ENCODE data around the gene SEMA3B. TPM values are rescaled to one million over a fixed set of nuclear protein-coding genes. Genes with fewer than 3 reads are reported as not detected.
"Not testable (repeated sequence)": the region's sequence is repeated elsewhere in the genome, so short reads cannot be mapped to it uniquely, and the experiment has no call there.

The SEMA3B gene
- 0.85 and 0.96 TPM in 2 replicates for total RNA-seq (2014; rRNA removed; shearing (Covaris generic))
- 1.9 and 2.9 TPM in 2 replicates for polyA plus RNA-seq (2015; cell fraction: cytosol; rRNA removed)
- polyA plus RNA-seq (2015; cell fraction: nucleus; rRNA removed), result 18.0 and 29.7 TPM in 2 replicates

- in situ Hi-C loops (cut with HindIII; ENCODE audit: low pct_unique_long_range_greater_than_20kb, low sequenced_read_pairs), result no loop called here
- DNase-seq (ENCODE audit: low read depth, low spot score), result no peak
These were observed at the start of gene SEMA3B for GRCh38 chr3:50268703-50269451. TSS of gene SEMA3B (plus strand) at chr3:50269147. CDS start at chr3:50269241, 94 bp downstream.

GRCh38 chr3:50219285-50219684, 49.7 kb upstream of the SEMA3B start:
- in situ Hi-C loops (cut with HindIII; ENCODE audit: low pct_unique_long_range_greater_than_20kb, low sequenced_read_pairs), result no loop called here
- DNase-seq (ENCODE audit: low read depth, low spot score), result no peak

DNA sequence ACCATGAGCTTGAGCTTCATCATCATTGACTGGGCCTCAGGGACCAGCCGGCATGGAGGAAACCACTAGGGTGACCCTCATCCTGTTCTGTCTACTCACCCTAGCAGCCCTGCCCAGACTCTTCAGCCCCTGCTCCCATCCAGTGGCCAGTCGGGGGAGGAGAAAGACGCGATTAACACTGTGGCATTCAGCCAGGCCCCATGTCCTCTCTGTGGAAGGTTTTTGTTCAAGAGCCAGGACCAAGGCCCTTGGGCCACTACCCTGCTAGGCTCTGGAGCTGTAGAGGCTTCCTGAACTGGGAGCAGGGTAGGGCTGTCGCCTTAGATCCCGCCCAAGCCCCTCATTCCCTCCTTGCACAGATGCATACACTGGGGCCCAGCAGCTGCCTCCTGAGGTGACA, 48.8 kb upstream of the SEMA3B start:
- in situ Hi-C loops (cut with HindIII; ENCODE audit: low pct_unique_long_range_greater_than_20kb, low sequenced_read_pairs), result no loop called here
- DNase-seq (ENCODE audit: low read depth, low spot score), result no peak

DNA sequence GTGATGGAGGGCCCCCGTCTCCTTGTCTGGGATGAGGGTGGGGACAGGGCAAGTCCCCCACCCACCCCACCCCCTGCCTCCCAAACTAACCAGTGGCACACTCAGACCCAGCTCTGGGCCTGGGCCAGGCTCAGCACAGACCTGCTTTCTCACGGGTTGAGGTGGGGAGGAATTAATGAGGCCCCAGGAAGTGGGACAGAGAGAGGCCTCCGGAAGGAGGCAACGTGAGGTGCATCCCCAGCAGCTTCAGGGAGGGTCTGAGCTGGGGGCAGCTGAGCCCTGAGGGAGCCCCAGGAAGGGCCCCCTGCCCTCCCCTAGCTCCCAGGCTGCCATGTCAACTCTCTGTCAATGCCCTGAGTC, 47.9 kb upstream of the SEMA3B start:
- no peak for DNase-seq (ENCODE audit: low read depth, low spot score)
- in situ Hi-C loops (cut with HindIII; ENCODE audit: low pct_unique_long_range_greater_than_20kb, low sequenced_read_pairs), result no loop called here

- in situ Hi-C loops (cut with HindIII; ENCODE audit: low pct_unique_long_range_greater_than_20kb, low sequenced_read_pairs), result no loop called here
These were observed 47.4 kb upstream of the SEMA3B start for GRCh38 chr3:50221411-50222168.

DNA sequence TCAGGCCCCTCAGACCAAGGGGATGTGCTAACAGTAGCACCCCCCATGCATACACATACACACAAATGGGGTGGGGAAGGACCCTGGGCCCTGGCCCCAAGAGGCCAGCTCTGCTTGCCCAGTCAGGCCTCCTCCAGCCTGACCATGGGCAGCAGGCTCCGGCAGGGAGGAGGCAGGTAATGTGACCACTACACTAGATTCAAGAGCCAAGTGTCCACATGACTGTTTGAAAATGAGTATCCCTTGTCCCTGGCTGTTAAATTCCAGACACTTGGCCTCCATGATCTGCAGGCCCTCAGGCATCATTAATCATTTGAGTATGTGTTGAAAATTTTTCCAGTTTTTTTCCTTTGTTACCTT, 46.8 kb upstream of the SEMA3B start:
- in situ Hi-C loops (cut with HindIII; ENCODE audit: low pct_unique_long_range_greater_than_20kb, low sequenced_read_pairs), result no loop called here
- DNase-seq (ENCODE audit: low read depth, low spot score), result no peak

More at GRCh38 chr3:50221411-50222168, 47.4 kb upstream of the SEMA3B start:
- DNase-seq (ENCODE audit: low read depth, low spot score), result no peak

DNA sequence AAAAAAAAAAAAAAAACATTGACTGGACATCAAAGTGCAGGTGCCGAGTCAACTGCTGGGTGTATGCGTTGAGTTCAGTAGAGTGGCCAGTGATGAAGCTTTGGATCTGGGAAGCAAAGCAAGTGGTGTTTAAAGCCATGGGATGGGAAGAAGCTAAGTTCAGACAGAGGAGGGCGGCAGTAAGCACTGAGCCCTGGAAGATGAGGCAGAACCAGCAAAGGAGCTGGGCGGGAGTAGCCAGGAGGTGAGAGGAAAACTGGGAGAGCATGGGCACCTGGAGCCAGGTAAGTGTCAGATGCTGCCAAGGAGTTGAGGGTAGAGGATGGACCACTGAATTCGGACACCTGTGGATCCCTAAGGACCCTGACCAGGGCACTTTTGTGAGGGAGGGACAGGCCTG, 44.3 kb upstream of the SEMA3B start:
- in situ Hi-C loops (cut with HindIII; ENCODE audit: low pct_unique_long_range_greater_than_20kb, low sequenced_read_pairs), result no loop called here

DNA sequence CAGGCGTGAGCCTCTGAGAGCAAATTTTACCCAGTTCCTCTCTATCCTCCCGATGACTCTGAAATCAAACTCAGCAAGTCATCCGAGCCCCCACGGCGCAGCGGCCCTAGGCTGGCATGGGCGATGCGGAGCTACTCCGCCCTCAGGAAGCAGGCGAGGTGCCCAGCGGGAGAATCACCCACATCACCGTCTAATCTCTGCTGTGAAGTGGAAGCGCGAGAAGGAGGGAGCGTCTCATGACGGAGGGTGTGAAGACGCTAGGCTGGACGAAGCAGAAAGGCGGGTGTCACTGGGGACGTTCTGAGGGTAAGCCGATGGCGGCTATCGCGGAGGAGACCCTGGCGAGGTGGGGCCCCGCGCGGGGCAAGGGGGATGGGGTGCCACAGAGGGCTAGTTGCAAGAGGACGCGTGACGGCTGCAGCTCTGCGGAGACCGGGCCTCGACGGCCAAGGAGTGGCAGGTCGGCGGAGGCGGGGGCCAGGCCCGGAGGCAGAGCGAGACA, 42.0 kb upstream of the SEMA3B start:
- in situ Hi-C loops (cut with HindIII; ENCODE audit: low pct_unique_long_range_greater_than_20kb, low sequenced_read_pairs), result no loop called here
- peak; percentile 34 for DNase-seq (ENCODE audit: low read depth, low spot score)

More for the DNA sequence above, 44.3 kb upstream of the SEMA3B start:
- DNase-seq (ENCODE audit: low read depth, low spot score), result no peak

DNA sequence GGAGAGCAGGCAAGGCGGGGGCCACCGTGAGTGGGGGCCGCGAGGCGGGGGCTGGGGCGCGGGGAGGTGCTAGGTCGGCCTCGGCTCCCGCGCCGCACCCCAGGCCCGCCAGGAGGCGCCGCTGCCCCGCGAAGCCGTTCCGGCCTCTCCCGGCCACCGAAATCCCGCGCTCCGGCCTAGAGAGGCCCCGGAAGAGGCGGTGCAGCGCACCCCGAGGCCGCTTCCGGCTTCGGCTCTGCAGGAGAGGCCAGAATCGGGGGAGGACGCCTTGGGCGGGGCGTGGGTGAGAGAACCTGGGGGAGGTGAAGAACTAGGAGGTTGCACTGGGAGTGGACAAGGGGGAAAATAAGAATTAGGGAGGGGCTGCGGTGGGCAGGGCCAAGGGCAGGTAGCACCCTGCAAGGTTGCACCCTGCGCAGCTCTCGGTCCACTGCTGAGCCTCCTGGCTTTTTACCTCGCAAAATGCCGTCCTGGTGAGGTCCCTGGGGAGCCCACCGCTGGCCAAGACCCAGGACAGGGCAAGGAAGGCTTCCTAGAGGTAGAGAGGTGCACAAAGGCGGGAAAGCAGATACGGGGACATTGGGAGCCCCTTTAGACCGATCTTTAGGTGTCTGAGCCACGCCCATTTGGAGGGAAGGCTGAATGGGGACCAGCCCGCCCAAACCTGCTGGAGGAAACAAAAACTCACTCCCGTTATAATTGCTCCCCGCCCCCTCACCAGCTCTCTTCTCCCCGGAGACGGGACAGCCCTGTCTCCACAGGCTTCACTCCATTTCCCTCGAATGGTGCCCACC, 41.4 kb upstream of the SEMA3B start:
- in situ Hi-C loops (cut with HindIII; ENCODE audit: low pct_unique_long_range_greater_than_20kb, low sequenced_read_pairs), result no loop called here
- peak; percentile 87 for DNase-seq (ENCODE audit: low read depth, low spot score)

- DNase-seq (ENCODE audit: low read depth, low spot score); in situ Hi-C loops (cut with HindIII; ENCODE audit: low pct_unique_long_range_greater_than_20kb, low sequenced_read_pairs): not testable (repeated sequence)
These were observed 40.7 kb upstream of the SEMA3B start for GRCh38 chr3:50228184-50228763.

GRCh38 chr3:50229490-50229889, 39.5 kb upstream of the SEMA3B start:
- in situ Hi-C loops (cut with HindIII; ENCODE audit: low pct_unique_long_range_greater_than_20kb, low sequenced_read_pairs), result no loop called here
- no peak for DNase-seq (ENCODE audit: low read depth, low spot score)

DNA sequence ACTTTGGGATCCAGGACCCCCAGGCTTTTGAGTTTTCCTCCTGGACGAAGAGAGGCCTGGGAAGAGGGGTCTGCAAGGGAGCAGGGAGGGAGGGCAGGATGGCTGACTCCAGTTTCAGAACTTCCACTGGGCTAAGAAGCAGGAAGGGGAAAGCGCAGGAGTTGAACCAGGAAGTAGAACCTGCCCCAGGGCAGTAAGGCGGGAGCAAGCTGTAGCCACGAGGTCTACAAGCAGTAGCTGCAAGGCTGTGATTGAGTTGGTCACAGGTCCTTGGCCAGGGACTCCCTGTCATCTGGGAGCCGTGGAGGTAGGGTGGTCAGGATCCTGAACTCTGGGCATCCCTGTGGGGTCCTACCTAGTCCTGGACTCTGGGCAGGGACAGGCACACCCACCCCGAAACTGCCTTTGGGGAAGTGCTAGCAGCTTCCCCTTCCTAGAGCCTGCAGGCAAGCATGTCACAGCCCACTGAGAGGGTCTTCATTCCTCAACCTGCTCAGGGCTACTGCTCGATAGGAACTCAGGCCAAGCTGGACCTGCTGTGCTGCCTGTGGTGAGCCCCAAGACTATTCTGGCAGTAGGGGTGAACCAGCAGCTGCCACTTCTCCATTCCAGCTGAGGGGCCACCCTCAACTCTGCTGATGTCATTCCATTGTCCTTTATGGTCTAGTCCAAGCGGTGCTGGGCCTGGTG, 38.7 kb upstream of the SEMA3B start:
- in situ Hi-C loops (cut with HindIII; ENCODE audit: low pct_unique_long_range_greater_than_20kb, low sequenced_read_pairs), result no loop called here
- DNase-seq (ENCODE audit: low read depth, low spot score), result no peak

GRCh38 chr3:50230794-50231125, 38.2 kb upstream of the SEMA3B start:
- in situ Hi-C loops (cut with HindIII; ENCODE audit: low pct_unique_long_range_greater_than_20kb, low sequenced_read_pairs), result no loop called here
- DNase-seq (ENCODE audit: low read depth, low spot score), result no peak

DNA sequence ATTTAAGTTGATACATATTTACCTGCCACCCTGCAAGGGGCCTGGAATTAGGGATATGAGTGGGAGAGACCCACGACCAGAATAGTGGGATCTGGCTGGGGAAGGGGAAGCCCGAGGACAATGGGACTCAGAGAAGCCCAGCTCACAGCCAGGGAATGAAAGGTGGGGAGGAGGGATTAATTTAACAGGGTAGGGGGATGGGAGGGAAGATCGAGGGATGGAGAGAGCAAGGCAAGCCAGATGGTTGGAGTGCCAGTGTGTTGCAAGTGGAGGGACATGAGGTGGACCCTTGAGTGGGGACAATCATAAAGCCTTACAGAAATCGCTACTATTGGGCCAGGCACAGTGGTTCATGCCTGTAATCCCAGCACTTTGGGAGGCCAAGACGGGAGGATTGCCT, 37.4 kb upstream of the SEMA3B start:
- no peak for DNase-seq (ENCODE audit: low read depth, low spot score)
- in situ Hi-C loops (cut with HindIII; ENCODE audit: low pct_unique_long_range_greater_than_20kb, low sequenced_read_pairs), result no loop called here

GRCh38 chr3:50232303-50232702, 36.6 kb upstream of the SEMA3B start:
- DNase-seq (ENCODE audit: low read depth, low spot score), result no peak
- in situ Hi-C loops (cut with HindIII; ENCODE audit: low pct_unique_long_range_greater_than_20kb, low sequenced_read_pairs), result no loop called here

DNA sequence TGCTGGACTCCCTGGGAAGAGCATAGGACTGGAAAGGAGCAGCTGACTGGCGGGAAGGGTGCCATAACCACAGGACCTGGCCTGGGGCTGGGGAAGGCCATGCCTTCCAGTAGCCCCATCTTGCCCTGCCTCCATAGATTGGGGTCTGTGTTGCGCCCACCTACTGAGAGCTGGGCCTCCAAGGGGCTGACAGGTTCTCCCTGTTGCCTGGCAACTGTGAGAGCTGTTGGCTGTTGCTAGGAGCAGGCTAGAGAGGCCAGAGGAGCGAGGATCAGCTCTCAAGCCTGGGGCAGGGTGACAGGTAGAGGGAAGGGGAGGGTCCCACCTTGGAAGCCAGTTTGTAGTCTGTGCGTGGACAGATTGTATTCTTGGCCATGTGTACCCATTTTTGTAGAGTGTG, 35.8 kb upstream of the SEMA3B start:
- in situ Hi-C loops (cut with HindIII; ENCODE audit: low pct_unique_long_range_greater_than_20kb, low sequenced_read_pairs), result no loop called here
- DNase-seq (ENCODE audit: low read depth, low spot score), result no peak

DNA sequence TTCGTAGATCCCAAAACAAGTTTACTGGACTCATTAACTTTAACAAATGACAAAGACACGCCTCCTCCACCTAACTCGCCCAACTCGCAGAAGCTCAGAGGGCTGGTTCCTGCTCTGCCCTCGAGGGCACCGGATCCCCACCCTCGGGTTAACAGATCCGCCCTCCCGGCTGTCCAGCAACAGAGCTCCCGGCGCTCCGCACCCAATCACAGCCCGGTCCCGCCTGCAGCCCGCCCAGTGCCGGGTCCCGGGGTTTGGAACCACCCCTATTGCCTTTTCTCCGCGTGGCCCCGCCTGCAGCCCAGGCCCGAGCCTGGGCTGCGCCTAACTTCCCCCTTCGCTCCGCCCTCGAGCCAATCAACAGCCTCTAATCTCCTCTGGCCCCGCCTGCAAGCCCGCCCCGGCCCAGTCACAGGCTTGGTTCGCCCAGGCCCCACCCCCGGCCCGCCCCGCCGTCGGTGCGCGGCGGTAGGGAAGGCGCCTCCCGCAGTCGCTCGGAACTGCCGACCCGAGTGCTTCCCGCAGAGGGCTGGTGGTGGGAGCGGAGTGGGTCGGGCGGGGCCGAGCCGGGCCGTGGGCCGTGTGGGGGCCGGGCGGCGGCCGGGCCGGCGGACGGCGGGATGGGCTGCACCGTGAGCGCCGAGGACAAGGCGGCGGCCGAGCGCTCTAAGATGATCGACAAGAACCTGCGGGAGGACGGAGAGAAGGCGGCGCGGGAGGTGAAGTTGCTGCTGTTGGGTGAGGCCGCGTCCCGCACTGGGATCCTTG, 33.0 kb upstream of the SEMA3B start, which contains the start of gene GNAI2:
Gene GNAI2, plus strand, starts transcription at position 489 of the 768 bp plus-strand sequence. Its CDS starts 132 bp downstream, at position 621.
- in situ Hi-C loops (cut with HindIII; ENCODE audit: low pct_unique_long_range_greater_than_20kb, low sequenced_read_pairs), result no loop called here
- peak; percentile 98 for DNase-seq (ENCODE audit: low read depth, low spot score)

Measured in SK-MEL-5 (cell line).